SU-DHL-6 (cell line): ENCODE data around the gene ZGPAT.
"Not testable (repeated sequence)": the region's sequence is repeated elsewhere in the genome, so short reads cannot be mapped to it uniquely, and the experiment has no call there.

ENCODE experiments used
- H2AFZ ChIP-seq: fragments of 200-600 bp; sonication (generic); 2 replicates; pipeline ENCODE4 v1.6.1; 2014; ENCODE audit warnings: low read depth, mild to moderate bottlenecking, moderate library complexity, mixed read lengths, antibody characterized with exemption, low read length; ENCODE audit not compliant: severe bottlenecking
- H3F3A ChIP-seq: fragments of 200-600 bp; shearing (Covaris generic); 2 replicates; pipeline ENCODE4 v1.6.0; 2016; ENCODE audit warnings: antibody characterized with exemption, mild to moderate bottlenecking; ENCODE audit not compliant: insufficient read depth
- H3K27ac ChIP-seq: fragments of 200-600 bp; sonication (generic); 2 replicates; pipeline ENCODE4 v1.5.1; 2016; ENCODE audit warnings: low read depth, mild to moderate bottlenecking, low read length, moderate library complexity, mixed read lengths
- H3K27me3 ChIP-seq: fragments of 200-600 bp; sonication (generic), shearing (Covaris generic); 2 replicates; pipeline ENCODE4 v1.6.0; 2014; ENCODE audit warnings: mild to moderate bottlenecking, low read length
- H3K36me3 ChIP-seq: fragments of 200-600 bp; sonication (generic); 2 replicates; pipeline ENCODE4 v1.6.1; 2014; ENCODE audit warnings: mild to moderate bottlenecking, low read length, mixed read lengths
- H3K4me2 ChIP-seq: fragments of 300-600, 200-600 bp; shearing (Covaris generic), sonication (generic); 2 replicates; pipeline ENCODE4 v1.6.0; 2014; ENCODE audit warnings: low read length, low read depth, mild to moderate bottlenecking; ENCODE audit not compliant: poor library complexity, severe bottlenecking
- H3K4me3 ChIP-seq: fragments of 200-600 bp; sonication (generic); 2 replicates; pipeline ENCODE4 v1.5.1; 2014; ENCODE audit warnings: antibody characterized with exemption, low read length, mild to moderate bottlenecking, mixed read lengths; ENCODE audit not compliant: insufficient read depth, poor library complexity, severe bottlenecking
- H3K79me2 ChIP-seq: fragments of 200-600 bp; sonication (generic); 2 replicates; pipeline ENCODE4 v1.6.1; 2014; ENCODE audit warnings: mild to moderate bottlenecking, low read length, moderate library complexity; ENCODE audit not compliant: insufficient read depth
- H3K9ac ChIP-seq: fragments of 200-600 bp; sonication (generic); 2 replicates; pipeline ENCODE4 v1.7.0; 2014; ENCODE audit warnings: mild to moderate bottlenecking, low read length
- H3K9me2 ChIP-seq: fragments of 200-600 bp; sonication (generic); replicated peaks from 2 replicates; pipeline ENCODE4 v1.6.1; 2014; ENCODE audit warnings: low read length; ENCODE audit not compliant: insufficient read depth
- H3K9me3 ChIP-seq: fragments of 200-600 bp; sonication (generic); 2 replicates; pipeline ENCODE4 v1.6.1; 2014; ENCODE audit warnings: low read length, mixed read lengths; ENCODE audit not compliant: insufficient read depth
- H4K20me1 ChIP-seq: fragments of 200-600 bp; sonication (generic); 2 replicates; pipeline ENCODE4 v1.6.1; 2014; ENCODE audit warnings: low read depth, mild to moderate bottlenecking, antibody characterized with exemption, low read length, moderate library complexity, mixed read lengths
- CTCF ChIP-seq: fragments of 200-600 bp; sonication (generic); IDR thresholded peaks from one replicate; pipeline ENCODE4 v1.5.1; 2017; ENCODE audit warnings: antibody characterized with exemption, mild to moderate bottlenecking, low read length, moderate library complexity; ENCODE audit not compliant: insufficient read depth, poor library complexity, severe bottlenecking
- EZH2phosphoT487 ChIP-seq: fragments of 200-600 bp; sonication (generic), shearing (Covaris generic); conservative IDR thresholded peaks from 2 replicates; pipeline ENCODE4 v1.6.1; 2018; ENCODE audit warnings: mild to moderate bottlenecking, antibody characterized with exemption, low read length, moderate library complexity, mixed read lengths

Gene ZGPAT

GRCh38 chr20:63707558-63708300 lies at the start of gene ZGPAT, which contains the start of gene ARFRP1:
ZGPAT (plus strand) TSS chr20:63708039; CDS start chr20:63708581, 542 bp downstream.
ARFRP1 (minus strand) TSS chr20:63707976; CDS start chr20:63707091, 885 bp downstream.
- no peak for TF ChIP-seq CTCF
- TF ChIP-seq EZH2phosphoT487 = no peak
- Histone ChIP-seq H4K20me1 (0 out of 2 replicates have a peak, but pooled peaks cover 4% of the 10 kb centered on the region), H3F3A (0 out of 2 replicates have a peak, but pooled peaks cover 4% of the 10 kb centered on the region), H2AFZ (peak within 1 kb of the TSS; percentile 34), H3K9ac (peak within 1 kb of the TSS; percentile 89), H3K4me3 (peak within 1 kb of the TSS; percentile 79), H3K9me3 (no peaks in the 10 kb centered on the region), H3K27ac (peak within 1 kb of the TSS; percentile 38), H3K4me2 (peak within 1 kb of the TSS; percentile 68), H3K36me3 (peaks cover 15% of the 10 kb centered on the region), H3K27me3 (no peaks in the 10 kb centered on the region), H3K9me2 (no peaks in the 10 kb centered on the region), H3K79me2 (peaks cover 56% of the 10 kb centered on the region)

GRCh38 chr20:63658749-63659187 lies 49.1 kb upstream of the ZGPAT start:
- Histone ChIP-seq H3K9me3 (no peaks in the 10 kb centered on the region), H3K9me2 (no peaks in the 10 kb centered on the region), H4K20me1 (no peaks in the 10 kb centered on the region), H3K4me2 (peak overlapping the region; percentile 65), H3K9ac (peak overlapping the region; percentile 75), H3K27ac (no peak overlapping the region), H3K79me2 (peaks cover 13% of the 10 kb centered on the region), H3F3A (no peaks in the 10 kb centered on the region), H3K27me3 (no peaks in the 10 kb centered on the region), H3K4me3 (peak overlapping the region; percentile 75), H3K36me3 (no peaks in the 10 kb centered on the region), H2AFZ (peak overlapping the region; percentile 98)
- no peak for TF ChIP-seq EZH2phosphoT487
- no peak for TF ChIP-seq CTCF

- Histone ChIP-seq H3K9ac (peak overlapping the region; percentile 75), H3K4me3 (peak overlapping the region; percentile 75), H3K9me3 (no peaks in the 10 kb centered on the region), H3F3A (no peaks in the 10 kb centered on the region), H3K36me3 (no peaks in the 10 kb centered on the region), H3K27me3 (no peaks in the 10 kb centered on the region), H3K79me2 (peaks cover 13% of the 10 kb centered on the region), H3K4me2 (peak overlapping the region; percentile 65), H3K27ac (no peak overlapping the region), H2AFZ (no peak overlapping the region), H4K20me1 (no peaks in the 10 kb centered on the region), H3K9me2 (no peaks in the 10 kb centered on the region)
- TF ChIP-seq EZH2phosphoT487 (no peak), CTCF (no peak)
These were observed 48.5 kb upstream of the ZGPAT start for GRCh38 chr20:63659370-63659769.

GRCh38 chr20:63660174-63660573 lies 47.7 kb upstream of the ZGPAT start:
- not testable (repeated sequence) for H3K27ac ChIP-seq

More at GRCh38 chr20:63660174-63660573, 47.7 kb upstream of the ZGPAT start:
- not testable (repeated sequence) for H3K9me3 ChIP-seq, H3K9ac ChIP-seq, H2AFZ ChIP-seq, H3K36me3 ChIP-seq, H3K27me3 ChIP-seq, H3K4me3 ChIP-seq, H4K20me1 ChIP-seq, H3K9me2 ChIP-seq, H3K4me2 ChIP-seq, H3F3A ChIP-seq
- peaks cover 13% of the 10 kb centered on the region for H3K79me2 ChIP-seq
